GM10266 (cell line): ENCODE results near the gene LRRC49.

Experiments used
- DNase-seq: peaks from one replicate; pipeline ENCODE4 v3.0.0; 2012; ENCODE audit errors: extremely low spot score
- TF ChIP-seq, protein P1 (sequence below): IDR thresholded peaks from 2 replicates; pipeline ENCODE4 v1.5.1; 2012; ENCODE audit warnings: mild to moderate bottlenecking, low read depth; ENCODE audit not compliant: control insufficient read depth, insufficient read depth; ENCODE audit errors: missing control alignments

Gene LRRC49

DNA sequence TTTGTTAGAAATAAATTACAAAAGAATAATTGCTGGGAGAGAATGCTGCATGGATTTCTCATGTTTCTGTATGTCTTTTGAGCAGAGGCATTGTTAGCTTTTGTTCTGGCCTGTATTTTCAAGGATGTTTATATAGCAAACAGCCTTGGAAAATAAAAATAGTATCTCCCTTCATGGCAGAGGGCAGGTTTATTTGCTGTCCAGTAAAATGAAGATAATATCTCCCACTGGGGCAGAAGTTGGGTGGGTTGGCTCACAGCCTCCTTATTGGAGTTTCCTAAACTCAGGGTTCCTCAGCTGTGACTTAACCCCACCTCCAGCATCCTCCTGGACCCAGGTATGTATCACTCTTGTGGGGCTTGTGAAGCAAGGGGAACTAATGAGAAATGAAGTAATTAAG lies 178.9 kb downstream of the LRRC49 start:
- no peak for DNase-seq
- TF ChIP-seq, protein P1, sequence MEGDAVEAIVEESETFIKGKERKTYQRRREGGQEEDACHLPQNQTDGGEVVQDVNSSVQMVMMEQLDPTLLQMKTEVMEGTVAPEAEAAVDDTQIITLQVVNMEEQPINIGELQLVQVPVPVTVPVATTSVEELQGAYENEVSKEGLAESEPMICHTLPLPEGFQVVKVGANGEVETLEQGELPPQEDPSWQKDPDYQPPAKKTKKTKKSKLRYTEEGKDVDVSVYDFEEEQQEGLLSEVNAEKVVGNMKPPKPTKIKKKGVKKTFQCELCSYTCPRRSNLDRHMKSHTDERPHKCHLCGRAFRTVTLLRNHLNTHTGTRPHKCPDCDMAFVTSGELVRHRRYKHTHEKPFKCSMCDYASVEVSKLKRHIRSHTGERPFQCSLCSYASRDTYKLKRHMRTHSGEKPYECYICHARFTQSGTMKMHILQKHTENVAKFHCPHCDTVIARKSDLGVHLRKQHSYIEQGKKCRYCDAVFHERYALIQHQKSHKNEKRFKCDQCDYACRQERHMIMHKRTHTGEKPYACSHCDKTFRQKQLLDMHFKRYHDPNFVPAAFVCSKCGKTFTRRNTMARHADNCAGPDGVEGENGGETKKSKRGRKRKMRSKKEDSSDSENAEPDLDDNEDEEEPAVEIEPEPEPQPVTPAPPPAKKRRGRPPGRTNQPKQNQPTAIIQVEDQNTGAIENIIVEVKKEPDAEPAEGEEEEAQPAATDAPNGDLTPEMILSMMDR, result no peak

DNA sequence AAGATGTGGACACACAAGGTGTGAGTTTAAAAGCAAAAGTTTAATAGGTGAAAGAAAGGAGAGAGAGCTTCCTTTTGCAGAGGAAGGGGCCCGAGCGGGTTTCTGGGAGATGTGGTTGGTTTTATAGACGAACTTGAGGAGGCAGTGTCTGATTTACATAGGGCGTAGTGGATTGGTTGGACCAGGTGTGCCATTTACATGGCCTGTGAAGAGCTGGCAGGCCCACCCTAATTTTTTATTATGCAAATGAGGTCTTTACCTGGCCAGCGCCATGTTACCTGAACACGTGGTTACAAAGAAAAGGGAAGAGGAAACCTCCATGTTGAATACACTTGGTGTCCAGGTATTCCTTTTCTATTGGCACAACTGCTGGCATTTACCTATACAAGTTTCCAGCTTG lies 179.8 kb downstream of the LRRC49 start:
- no peak for DNase-seq
- TF ChIP-seq, protein P1, result no peak

DNA sequence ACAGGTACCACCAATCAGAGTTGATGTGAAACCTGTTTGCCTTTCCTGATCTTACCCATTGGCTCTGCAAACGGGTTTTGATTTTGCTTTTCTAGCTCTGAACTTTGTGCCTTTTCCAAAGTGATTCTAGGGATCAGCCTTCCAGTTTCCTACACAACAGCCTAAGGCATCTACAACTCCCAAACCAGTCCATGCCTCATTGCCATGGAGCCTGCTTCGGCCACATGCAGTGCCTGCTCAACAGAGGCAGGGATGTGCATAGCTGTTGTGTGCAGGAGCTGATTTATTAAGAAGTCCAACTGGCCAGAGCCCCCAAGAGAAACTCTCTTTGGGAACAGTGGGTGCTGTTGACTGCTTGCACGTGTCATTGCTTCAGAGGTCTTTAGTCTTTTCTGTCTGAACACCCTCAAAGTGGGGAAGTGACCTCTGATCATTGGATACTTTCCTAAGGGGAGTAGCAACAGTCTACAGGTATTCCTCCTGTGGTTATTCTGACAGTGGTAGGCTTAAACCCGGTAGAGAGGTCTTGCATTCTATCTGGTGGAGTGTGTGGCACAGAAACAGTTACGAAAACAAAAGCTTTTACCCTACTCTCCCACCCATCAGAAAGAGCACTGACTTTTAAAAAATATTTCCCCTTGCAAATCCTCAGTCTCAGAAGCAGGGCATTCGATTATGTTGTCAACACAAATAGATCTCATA lies 186.0 kb downstream of the LRRC49 start:
- DNase-seq, result no peak
- TF ChIP-seq, protein P1, result no peak

DNA sequence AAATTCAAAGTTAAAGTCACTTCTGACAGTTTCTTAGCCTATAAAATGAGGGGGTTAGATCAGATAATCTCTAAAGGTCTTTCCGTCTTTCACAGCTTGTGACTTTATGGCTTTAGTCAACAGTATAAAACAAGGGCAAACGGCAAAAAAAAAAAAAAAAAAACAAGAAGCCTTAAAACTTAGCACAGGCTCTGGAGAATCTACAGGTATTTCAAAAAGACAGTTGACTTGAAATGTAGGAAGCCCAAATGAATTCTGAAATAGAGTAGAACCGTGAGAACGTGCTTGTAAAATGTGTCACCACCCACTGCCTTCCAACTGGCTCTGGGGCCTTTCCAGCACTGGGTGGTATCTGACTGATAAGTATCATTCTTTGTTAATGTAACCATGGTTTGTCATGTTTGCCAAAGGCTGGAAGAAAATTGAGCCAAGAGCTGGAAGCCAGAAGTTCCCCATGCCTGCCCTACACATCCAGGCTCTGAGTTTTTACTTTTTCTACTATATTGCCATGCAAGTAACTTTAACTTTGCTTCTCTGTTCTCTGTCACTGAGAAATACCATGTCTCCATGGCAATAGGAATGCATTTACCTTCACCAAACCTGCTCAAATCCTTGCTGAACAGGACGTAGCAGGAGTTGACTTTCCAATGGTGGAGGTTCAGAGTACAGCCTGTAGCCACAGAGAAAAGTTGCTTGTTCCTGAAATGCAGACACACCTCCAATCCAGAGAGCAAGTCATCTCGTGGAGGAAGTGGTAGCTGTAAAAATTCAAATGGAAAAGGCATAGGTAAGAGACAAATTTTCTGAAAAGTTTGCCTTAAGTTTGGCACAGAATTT lies 186.8 kb downstream of the LRRC49 start:
- DNase-seq, result no peak
- TF ChIP-seq, protein P1, result no peak

DNA sequence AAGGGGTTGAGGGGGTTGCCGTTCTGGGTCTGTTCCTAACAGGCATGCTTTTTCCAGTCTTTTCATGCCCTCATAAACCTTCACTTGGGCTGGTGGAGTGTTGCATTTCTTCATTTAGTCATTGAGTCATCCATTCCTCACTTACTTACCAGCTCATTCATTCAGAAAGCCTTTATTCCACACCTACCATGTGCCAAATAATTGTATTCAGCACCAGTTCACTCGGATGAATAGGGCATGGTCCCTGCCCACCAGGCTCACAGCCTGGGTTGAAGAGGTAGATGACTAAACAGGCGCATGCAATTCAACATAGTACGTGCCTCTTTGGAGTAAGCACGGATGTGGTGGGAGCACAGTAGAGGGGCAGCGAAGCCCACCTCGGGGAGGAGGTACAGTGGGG lies 187.5 kb downstream of the LRRC49 start:
- DNase-seq, result no peak
- TF ChIP-seq, protein P1, result no peak

DNA sequence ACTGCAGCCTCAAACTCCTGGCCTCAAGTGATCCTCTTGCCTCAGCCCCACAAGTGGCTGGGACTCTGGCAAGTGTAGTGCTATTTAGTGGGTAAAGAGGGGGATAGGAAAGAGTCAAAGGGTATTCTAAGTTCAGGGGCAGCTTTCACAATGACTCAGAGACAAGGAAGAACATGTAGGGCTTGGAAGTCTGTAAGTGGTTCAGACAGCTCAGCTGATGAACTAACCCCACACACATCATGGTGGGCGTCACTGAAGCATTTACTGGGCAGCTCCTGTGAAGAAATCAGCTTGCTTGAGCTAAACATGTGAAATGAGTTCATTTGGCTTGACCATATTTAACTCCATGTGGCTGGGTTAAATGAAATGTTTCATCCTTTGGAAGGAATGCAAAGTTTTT lies 188.1 kb downstream of the LRRC49 start:
- TF ChIP-seq, protein P1, result no peak
- DNase-seq, result no peak

DNA sequence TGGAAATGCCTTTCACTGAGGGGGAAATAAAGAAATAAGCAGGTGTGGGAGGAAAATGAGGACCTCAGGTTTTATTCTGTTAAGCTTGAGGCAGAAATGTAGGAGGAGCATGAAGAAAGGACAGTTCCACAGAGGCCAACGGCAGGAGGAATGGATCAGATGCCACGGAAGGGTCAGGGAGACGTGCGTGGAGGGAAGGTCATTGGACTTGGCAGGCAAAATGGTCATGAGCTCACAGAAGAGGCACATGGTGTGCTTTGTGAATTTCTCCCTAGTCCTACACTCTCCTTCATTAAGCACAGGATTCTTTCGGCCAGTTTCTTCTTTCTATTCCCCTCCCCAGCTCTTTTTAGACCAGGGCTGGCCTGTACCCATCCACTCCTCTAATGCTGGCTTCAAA lies 190.2 kb downstream of the LRRC49 start:
- no peak for DNase-seq
- TF ChIP-seq, protein P1, result no peak
